CD14-positive monocyte (primary cell): Measurements from ENCODE around the gene PIGL. TPM values are rescaled to one million over a fixed set of nuclear protein-coding genes. Genes with fewer than 3 reads are reported as not detected.

ENCODE experiments used
- DNase-seq, 3 donors: peaks; one replicate each; pipeline ENCODE4 v3.0.0-alpha.2; 2011 to 2022
- H2AFZ ChIP-seq: 2 replicates; pipeline ENCODE4 v1.6.0; 2012; ENCODE audit warnings: mild to moderate bottlenecking, low read depth, low read length, inconsistent platforms; ENCODE audit not compliant: insufficient read depth, poor library complexity, severe bottlenecking
- H3K27ac ChIP-seq, 2 donors: 1 replicate in 1 of 2; 2 replicates in 1 of 2; pipeline ENCODE4 v1.5.1; 2012 to 2013; ENCODE audit warnings: low read length in 2 of 2, control low read depth in 1 of 2, inconsistent platforms in 1 of 2, low read depth in 1 of 2, mild to moderate bottlenecking in 1 of 2
- H3K27me3 ChIP-seq, 2 donors: one replicate each; pipeline versions ENCODE4 v1.6.0 to v1.6.1; 2011 to 2013; ENCODE audit warnings: low read length in 2 of 2; ENCODE audit not compliant: control insufficient read depth in 2 of 2, insufficient read depth in 2 of 2
- H3K36me3 ChIP-seq, 2 donors: replicated peaks in 1 of 2; 1 replicate in 1 of 2; 2 replicates in 1 of 2; pipeline versions ENCODE4 v1.5.1 to v1.6.1; 2012 to 2013; ENCODE audit warnings: low read length in 2 of 2, control low read depth in 1 of 2, inconsistent platforms in 1 of 2, mild to moderate bottlenecking in 1 of 2; ENCODE audit not compliant: insufficient read depth in 2 of 2, control insufficient read depth in 1 of 2
- H3K4me1 ChIP-seq, 2 donors: 1 replicate in 1 of 2; 2 replicates in 1 of 2; pipeline versions ENCODE4 v1.5.1 to v1.6.1; 2012 to 2013; ENCODE audit warnings: low read length in 2 of 2, control low read depth in 1 of 2, inconsistent platforms in 1 of 2, mild to moderate bottlenecking in 1 of 2, moderate library complexity in 1 of 2; ENCODE audit not compliant: insufficient read depth in 2 of 2, control insufficient read depth in 1 of 2
- H3K4me2 ChIP-seq: replicated peaks from 2 replicates; pipeline ENCODE3; 2012; ENCODE audit warnings: low read length, moderate library complexity, mild to moderate bottlenecking; ENCODE audit not compliant: poor library complexity, severe bottlenecking; ENCODE audit errors: extremely low read depth
- H3K4me3 ChIP-seq, 3 experiments: fragments of 200-600 bp in 1 of 3; sonication (generic) in 1 of 3; replicated peaks in 1 of 3; 1 replicate in 2 of 3; 2 replicates in 1 of 3; pipeline ENCODE4 v1.5.1; 2011 to 2013; ENCODE audit warnings: low read length in 3 of 3, mild to moderate bottlenecking in 3 of 3, control low read depth in 2 of 3, low read depth in 2 of 3, inconsistent platforms in 1 of 3, moderate library complexity in 1 of 3
- H3K79me2 ChIP-seq: 2 replicates; pipeline ENCODE4 v1.6.0; 2012; ENCODE audit warnings: mild to moderate bottlenecking, control low read depth, inconsistent platforms, low read length, moderate library complexity; ENCODE audit not compliant: insufficient read depth
- H3K9ac ChIP-seq: 2 replicates; pipeline ENCODE4 v1.6.0; 2017; ENCODE audit warnings: low read length, mild to moderate bottlenecking; ENCODE audit not compliant: insufficient read depth, poor library complexity, severe bottlenecking
- H3K9me3 ChIP-seq, 2 donors: replicated peaks in 1 of 2; 1 replicate in 1 of 2; 2 replicates in 1 of 2; pipeline versions ENCODE4 v1.5.1 to v1.6.1; 2012 to 2013; ENCODE audit warnings: low read length in 2 of 2, control low read depth in 1 of 2; ENCODE audit not compliant: control insufficient read depth in 1 of 2, insufficient read depth in 1 of 2
- H4K20me1 ChIP-seq: 2 replicates; pipeline ENCODE4 v1.6.0; 2012; ENCODE audit warnings: mild to moderate bottlenecking, low read length, control low read depth, moderate library complexity; ENCODE audit not compliant: insufficient read depth
- H3K27ac Mint-ChIP-seq, 7 donors: one replicate each; pipeline ENCODE4 v1.8.0; 2020; ENCODE audit warnings: mild to moderate bottlenecking in 7 of 7, mixed read lengths in 7 of 7, moderate library complexity in 6 of 7, inconsistent platforms in 2 of 7
- H3K27me3 Mint-ChIP-seq, 3 donors: one replicate each; pipeline ENCODE4 v1.8.0; 2021 to 2022; ENCODE audit warnings: low read depth in 3 of 3, mild to moderate bottlenecking in 3 of 3, mixed read lengths in 3 of 3, moderate library complexity in 3 of 3, inconsistent platforms in 1 of 3
- H3K36me3 Mint-ChIP-seq, 2 donors: one replicate each; pipeline ENCODE4 v1.8.0; 2020; ENCODE audit warnings: mixed read lengths in 2 of 2, inconsistent platforms in 1 of 2, mild to moderate bottlenecking in 1 of 2
- H3K4me1 Mint-ChIP-seq: one replicate; pipeline ENCODE4 v1.8.0; 2020; ENCODE audit warnings: mild to moderate bottlenecking, mixed read lengths
- H3K4me3 Mint-ChIP-seq, 2 donors: one replicate each; pipeline ENCODE4 v1.8.0; 2020; ENCODE audit warnings: mild to moderate bottlenecking in 2 of 2, mixed read lengths in 2 of 2, moderate library complexity in 1 of 2
- H3K9me3 Mint-ChIP-seq, 7 donors: one replicate each; pipeline ENCODE4 v1.8.0; 2020 to 2022; ENCODE audit warnings: mixed read lengths in 7 of 7, mild to moderate bottlenecking in 6 of 7, moderate library complexity in 6 of 7, inconsistent platforms in 2 of 7
- WGBS: methylation state at CpG from one replicate; pipeline ENCODE4 v1.1.5; 2013; ENCODE audit warnings: missing lambda C conversion rate; ENCODE audit not compliant: insufficient coverage; 5-methylcytosine and 5-hydroxymethylcytosine counted together
- intact Hi-C, 2 donors: fragments of 100-400 bp; cut with micrococcal nuclease; formaldehyde crosslinking; loops; one replicate each; pipeline versions ENCODE4 v1.15.0 to v1.15.1; 2023
- polyA plus RNA-seq, 3 donors: library from polyadenylated mRNA; depleted of rRNA in 1 of 3; unstranded in 2 of 3; stranded (reverse) in 1 of 3; fragments of 300-500 nt in 2 of 3; fragments of >200 nt in 1 of 3; fragmentation: Illumina TruSeq in 2 of 3; gene quantifications; 1 replicate in 2 of 3; 2 replicates in 1 of 3; pipeline ENCODE4 v1.2.3, GENCODE V29; 2012 to 2021
- TF ChIP-seq, protein P1 (sequence below): fragments of 200-600 bp; IDR thresholded peaks from one replicate; pipeline ENCODE4 v1.8.0; 2022; ENCODE audit warnings: antibody characterized with exemption, mild to moderate bottlenecking

The PIGL gene
- polyA plus RNA-seq, 3 donors, result 3.6 to 44.2 (median 4.0) TPM

DNA sequence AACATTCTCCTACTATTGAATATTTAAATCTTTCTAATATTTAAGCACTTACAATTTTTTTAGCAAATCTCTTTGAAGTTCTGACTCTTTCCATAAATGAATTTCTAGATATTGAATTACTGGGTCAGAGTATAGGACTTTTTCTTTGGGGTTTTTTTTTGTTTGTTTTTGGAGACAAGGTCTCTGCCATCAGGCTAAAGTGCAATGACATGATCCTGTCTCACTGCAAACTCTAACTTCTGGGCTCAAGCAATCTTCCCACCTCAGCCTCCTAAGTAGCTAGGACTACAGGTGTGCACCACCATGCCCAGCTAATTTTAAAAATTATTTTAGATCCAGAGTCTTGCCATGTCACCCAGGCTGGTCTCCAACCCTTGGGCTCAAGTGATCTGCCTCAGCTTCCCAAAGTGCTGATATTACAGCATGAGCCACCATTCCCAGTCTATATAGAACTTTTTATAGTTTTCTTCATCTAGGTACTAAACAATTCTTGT lies 24.9 kb downstream of the PIGL start:
- H2AFZ ChIP-seq, result no peak overlapping the region
- H3K9ac ChIP-seq, result no peak overlapping the region
- H3K9me3 Mint-ChIP-seq, result no peaks in the 10 kb centered on the region
- H3K27me3 ChIP-seq, result no peaks in the 10 kb centered on the region
- H3K4me2 ChIP-seq, result no peak overlapping the region
- peaks cover 0 to 1% of the 10 kb centered on the region in 2 donors for H3K36me3 Mint-ChIP-seq
- no peaks in the 10 kb centered on the region for H3K27me3 Mint-ChIP-seq
- no peaks in the 10 kb centered on the region for H3K36me3 ChIP-seq
- H3K27ac ChIP-seq, result no peak overlapping the region
- H3K4me1 Mint-ChIP-seq, result peaks cover 11% of the 10 kb centered on the region
- no peaks in the 10 kb centered on the region for H4K20me1 ChIP-seq
- no peaks in the 10 kb centered on the region for H3K9me3 ChIP-seq
- TF ChIP-seq, protein P1, sequence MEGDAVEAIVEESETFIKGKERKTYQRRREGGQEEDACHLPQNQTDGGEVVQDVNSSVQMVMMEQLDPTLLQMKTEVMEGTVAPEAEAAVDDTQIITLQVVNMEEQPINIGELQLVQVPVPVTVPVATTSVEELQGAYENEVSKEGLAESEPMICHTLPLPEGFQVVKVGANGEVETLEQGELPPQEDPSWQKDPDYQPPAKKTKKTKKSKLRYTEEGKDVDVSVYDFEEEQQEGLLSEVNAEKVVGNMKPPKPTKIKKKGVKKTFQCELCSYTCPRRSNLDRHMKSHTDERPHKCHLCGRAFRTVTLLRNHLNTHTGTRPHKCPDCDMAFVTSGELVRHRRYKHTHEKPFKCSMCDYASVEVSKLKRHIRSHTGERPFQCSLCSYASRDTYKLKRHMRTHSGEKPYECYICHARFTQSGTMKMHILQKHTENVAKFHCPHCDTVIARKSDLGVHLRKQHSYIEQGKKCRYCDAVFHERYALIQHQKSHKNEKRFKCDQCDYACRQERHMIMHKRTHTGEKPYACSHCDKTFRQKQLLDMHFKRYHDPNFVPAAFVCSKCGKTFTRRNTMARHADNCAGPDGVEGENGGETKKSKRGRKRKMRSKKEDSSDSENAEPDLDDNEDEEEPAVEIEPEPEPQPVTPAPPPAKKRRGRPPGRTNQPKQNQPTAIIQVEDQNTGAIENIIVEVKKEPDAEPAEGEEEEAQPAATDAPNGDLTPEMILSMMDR, result no peak
- H3K4me3 Mint-ChIP-seq, result no peak overlapping the region
- H3K4me1 ChIP-seq, result peaks cover 0 to 5% of the 10 kb centered on the region in 2 donors
- no peak overlapping the region for H3K4me3 ChIP-seq
- intact Hi-C loops, result no loop called here
- no peak overlapping the region for H3K27ac Mint-ChIP-seq
- no peaks in the 10 kb centered on the region for H3K79me2 ChIP-seq
- DNase-seq, result no peak

DNA sequence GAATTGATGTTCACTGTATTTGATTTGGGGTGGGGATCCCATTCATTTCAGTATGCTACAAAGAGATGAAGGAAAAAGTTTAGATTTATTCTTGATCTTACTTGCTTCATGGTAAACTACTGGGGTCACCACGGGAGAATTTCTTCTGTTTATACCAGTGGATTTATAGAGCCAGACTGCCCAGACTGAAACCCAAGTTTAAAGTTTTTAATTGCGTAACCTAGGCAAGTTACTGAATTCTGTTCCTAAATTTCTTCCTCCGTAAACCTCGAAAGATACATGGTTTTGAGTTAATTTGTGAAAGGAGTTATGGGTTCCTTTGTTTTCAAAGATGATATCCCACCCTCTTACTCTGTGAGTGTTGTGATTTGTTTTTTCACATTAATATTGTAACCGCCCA lies 26.4 kb downstream of the PIGL start:
- Mint-ChIP-seq H3K4me1 (peaks cover 11% of the 10 kb centered on the region), H3K27me3 (no peaks in the 10 kb centered on the region), H3K4me3 (no peak overlapping the region), H3K9me3 (no peaks in the 10 kb centered on the region), H3K27ac (no peak overlapping the region), H3K36me3 (peaks cover 0 to 4% of the 10 kb centered on the region in 2 donors)
- no peaks in the 10 kb centered on the region for H3K36me3 ChIP-seq
- H2AFZ ChIP-seq, result no peak overlapping the region
- no peaks in the 10 kb centered on the region for H3K27me3 ChIP-seq
- H4K20me1 ChIP-seq, result no peaks in the 10 kb centered on the region
- H3K9ac ChIP-seq, result no peak overlapping the region
- no peak overlapping the region for H3K4me2 ChIP-seq
- H3K79me2 ChIP-seq, result no peaks in the 10 kb centered on the region
- H3K9me3 ChIP-seq, result no peaks in the 10 kb centered on the region
- WGBS, result no CpG with 5 or more reads among the region's 5 CpGs
- no peak overlapping the region for H3K27ac ChIP-seq
- no peak for DNase-seq
- intact Hi-C loops, result no loop called here
- TF ChIP-seq, protein P1, result no peak
- peaks cover 0 to 5% of the 10 kb centered on the region in 2 donors for H3K4me1 ChIP-seq
- no peak overlapping the region for H3K4me3 ChIP-seq
